OCI-M2 (cell line): ENCODE measurements around the gene IL32.

Source experiments
- DNase-seq: peaks from one replicate; lab custom pipeline; 2025; ENCODE audit not compliant: unreplicated experiment; lab: John Stamatoyannopoulos, UW

Gene IL32

GRCh38 chr16:3065069-3065741 is at the start of gene IL32:
IL32 (plus strand) TSS chr16:3065640; CDS start chr16:3065812, 172 bp downstream.
- no peak for DNase-seq

- no peak for DNase-seq
Measured at GRCh38 chr16:3015865-3016521, 49.4 kb upstream of the IL32 start.

- DNase-seq = no peak
Measured at GRCh38 chr16:3017344-3017743, 48.1 kb upstream of the IL32 start.

GRCh38 chr16:3017794-3018506 is 47.5 kb upstream of the IL32 start, which contains the start of gene CLDN6:
CLDN6 (minus strand) TSS chr16:3018183; CDS start chr16:3016021, 2,162 bp downstream.
- no peak for DNase-seq

GRCh38 chr16:3019594-3020246 is 45.7 kb upstream of the IL32 start:
- no peak for DNase-seq

GRCh38 chr16:3020247-3020603 is 45.2 kb upstream of the IL32 start, which contains the start of gene TNFRSF12A:
TNFRSF12A (plus strand) TSS chr16:3020368; CDS start chr16:3020398, 30 bp downstream.
- no peak for DNase-seq

GRCh38 chr16:3020604-3021448 is 44.6 kb upstream of the IL32 start:
- no peak for DNase-seq

GRCh38 chr16:3021449-3022207 is 43.8 kb upstream of the IL32 start:
- no peak for DNase-seq

GRCh38 chr16:3022208-3022683 is 43.2 kb upstream of the IL32 start:
- DNase-seq = no peak

GRCh38 chr16:3022684-3023414 is 42.6 kb upstream of the IL32 start:
- no peak for DNase-seq

GRCh38 chr16:3023415-3023668 is 42.1 kb upstream of the IL32 start:
- no peak for DNase-seq

- DNase-seq = peak; percentile 77
Measured at GRCh38 chr16:3023669-3024478, 41.6 kb upstream of the IL32 start, which contains the start of the genes HCFC1R1 and THOC6. HCFC1R1 (minus strand) TSS chr16:3023942; CDS start chr16:3023941, 1 bp downstream. THOC6 (plus strand) TSS chr16:3024035; CDS start chr16:3024327, 292 bp downstream.

GRCh38 chr16:3025032-3026002 is 40.1 kb upstream of the IL32 start:
- DNase-seq = no peak

GRCh38 chr16:3026003-3026378 is 39.4 kb upstream of the IL32 start:
- no peak for DNase-seq

- DNase-seq = no peak
Measured at GRCh38 chr16:3026609-3027488, 38.6 kb upstream of the IL32 start.

GRCh38 chr16:3027489-3027795 is 38.0 kb upstream of the IL32 start:
- no peak for DNase-seq
